GM19025 (cell line): Measurements from ENCODE around the gene PKMYT1.
A peak's percentile ranks its signal among the peaks of the same experiment; 100 is the strongest.

Source experiments
- ATAC-seq: cut with Tn5 transposase; IDR thresholded peaks from one replicate; pipeline ENCODE4 v1.9.1; 2021; ENCODE audit warnings: mild to moderate bottlenecking, low read depth, moderate library complexity; ENCODE audit not compliant: unreplicated experiment

The PKMYT1 gene

GRCh38 chr16:3019594-3020246 lies 39.5 kb upstream of the PKMYT1 start:
- no peak for ATAC-seq

- no peak for ATAC-seq
Observed at GRCh38 chr16:3017794-3018506, 37.7 kb upstream of the PKMYT1 start, which contains the start of gene CLDN6. CLDN6 (minus strand) TSS chr16:3018183; CDS start chr16:3016021, 2,162 bp downstream.

- ATAC-seq: no peak
Observed at GRCh38 chr16:3017344-3017743, 37.1 kb upstream of the PKMYT1 start.

GRCh38 chr16:3015865-3016521 lies 35.7 kb upstream of the PKMYT1 start:
- no peak for ATAC-seq

- no peak for ATAC-seq
Observed at GRCh38 chr16:3014971-3015370, 34.7 kb upstream of the PKMYT1 start.

- no peak for ATAC-seq
Observed at GRCh38 chr16:3013998-3014690, 33.9 kb upstream of the PKMYT1 start.

- no peak for ATAC-seq
Observed at GRCh38 chr16:3013491-3013951, 33.3 kb upstream of the PKMYT1 start.

- no peak for ATAC-seq
Observed at GRCh38 chr16:3012828-3013420, 32.7 kb upstream of the PKMYT1 start, which contains the start of gene CLDN9. CLDN9 (plus strand) TSS chr16:3012923; CDS start chr16:3013363, 440 bp downstream.

- no peak for ATAC-seq
Observed at GRCh38 chr16:3012246-3012645, 32.0 kb upstream of the PKMYT1 start.

GRCh38 chr16:3010510-3010909 lies 30.3 kb upstream of the PKMYT1 start:
- no peak for ATAC-seq

- ATAC-seq: no peak
Observed at GRCh38 chr16:3009568-3010390, 29.5 kb upstream of the PKMYT1 start.

GRCh38 chr16:3008690-3009037 lies 28.4 kb upstream of the PKMYT1 start:
- no peak for ATAC-seq

- ATAC-seq: no peak
Observed at GRCh38 chr16:3007957-3008689, 27.9 kb upstream of the PKMYT1 start.

- no peak for ATAC-seq
Observed at GRCh38 chr16:3007059-3007956, 27.1 kb upstream of the PKMYT1 start.

- ATAC-seq: no peak
Observed at GRCh38 chr16:3004781-3005284, 24.6 kb upstream of the PKMYT1 start.

GRCh38 chr16:3004319-3004718 lies 24.1 kb upstream of the PKMYT1 start:
- no peak for ATAC-seq

- ATAC-seq: peak; percentile 97
Observed at GRCh38 chr16:3003582-3004270, 23.5 kb upstream of the PKMYT1 start.
